Stimulated activated naive CD8-positive, alpha-beta T cell treated with anti-CD3 and anti-CD28 coated beads, Interleukin-15, Interleukin-2, amounts not matched to agents 100 ng/mL and 50 ng/mL, for 24 hours (primary cell): ENCODE results near the gene ALPI.
"Not testable (repeated sequence)": the region's sequence is repeated elsewhere in the genome, so short reads cannot be mapped to it uniquely, and the experiment has no call there.

ENCODE experiments used
- H3K27ac Mint-ChIP-seq: one replicate; pipeline ENCODE4 v1.8.0; 2021; ENCODE audit warnings: mild to moderate bottlenecking, mixed read lengths
- H3K27me3 Mint-ChIP-seq: one replicate; pipeline ENCODE4 v1.8.0; 2021; ENCODE audit warnings: mixed read lengths
- H3K36me3 Mint-ChIP-seq: one replicate; pipeline ENCODE4 v1.8.0; 2021; ENCODE audit warnings: low read depth, mixed read lengths
- H3K4me1 Mint-ChIP-seq: one replicate; pipeline ENCODE4 v1.8.0; 2021; ENCODE audit warnings: low read depth, mixed read lengths
- H3K4me3 Mint-ChIP-seq: one replicate; pipeline ENCODE4 v1.8.0; 2021; ENCODE audit warnings: mild to moderate bottlenecking, mixed read lengths
- H3K9me3 Mint-ChIP-seq: one replicate; pipeline ENCODE4 v1.8.0; 2021; ENCODE audit warnings: mixed read lengths

The ALPI gene

DNA sequence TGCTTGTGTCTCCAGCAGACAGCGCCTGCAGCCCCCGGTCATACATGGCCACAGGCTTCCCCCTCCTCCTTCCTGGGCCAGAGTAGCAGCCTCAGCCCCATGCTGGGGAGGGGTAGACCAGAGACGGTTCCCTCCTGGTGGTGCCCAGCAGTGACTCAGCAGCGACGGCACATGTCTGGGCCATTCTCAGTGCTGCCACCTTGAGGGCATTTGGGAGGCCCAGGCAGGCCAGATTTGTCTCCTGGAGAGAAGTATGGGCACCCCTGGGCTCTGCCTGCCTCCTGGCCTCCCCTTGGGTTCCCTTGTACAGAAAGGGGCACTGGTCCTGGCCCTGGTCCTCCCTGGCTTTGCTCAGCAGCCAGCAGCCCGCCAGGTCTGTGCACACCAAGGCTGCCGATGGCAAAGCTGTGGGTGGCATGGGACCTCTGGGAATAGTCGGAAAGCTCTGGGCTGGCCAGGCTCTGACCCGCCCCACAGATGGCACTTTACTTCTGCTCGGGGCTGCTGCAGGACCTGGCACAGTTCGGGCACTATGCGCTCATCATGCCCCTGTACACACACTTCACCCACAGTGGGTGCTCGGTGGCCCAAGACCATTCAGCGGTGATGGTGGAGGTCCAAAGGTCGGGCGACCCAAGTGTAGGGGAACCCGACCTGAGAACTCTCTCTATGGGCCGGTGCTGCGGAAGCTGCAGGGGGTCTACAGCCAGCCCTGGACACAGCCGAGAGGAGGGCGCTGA is 11.4 kb upstream of the ALPI start:
- no peaks in the 10 kb centered on the region for H3K36me3 Mint-ChIP-seq
- no peaks in the 10 kb centered on the region for H3K27me3 Mint-ChIP-seq
- no peak overlapping the region for H3K4me3 Mint-ChIP-seq
- no peak overlapping the region for H3K27ac Mint-ChIP-seq
- no peaks in the 10 kb centered on the region for H3K9me3 Mint-ChIP-seq
- no peaks in the 10 kb centered on the region for H3K4me1 Mint-ChIP-seq

DNA sequence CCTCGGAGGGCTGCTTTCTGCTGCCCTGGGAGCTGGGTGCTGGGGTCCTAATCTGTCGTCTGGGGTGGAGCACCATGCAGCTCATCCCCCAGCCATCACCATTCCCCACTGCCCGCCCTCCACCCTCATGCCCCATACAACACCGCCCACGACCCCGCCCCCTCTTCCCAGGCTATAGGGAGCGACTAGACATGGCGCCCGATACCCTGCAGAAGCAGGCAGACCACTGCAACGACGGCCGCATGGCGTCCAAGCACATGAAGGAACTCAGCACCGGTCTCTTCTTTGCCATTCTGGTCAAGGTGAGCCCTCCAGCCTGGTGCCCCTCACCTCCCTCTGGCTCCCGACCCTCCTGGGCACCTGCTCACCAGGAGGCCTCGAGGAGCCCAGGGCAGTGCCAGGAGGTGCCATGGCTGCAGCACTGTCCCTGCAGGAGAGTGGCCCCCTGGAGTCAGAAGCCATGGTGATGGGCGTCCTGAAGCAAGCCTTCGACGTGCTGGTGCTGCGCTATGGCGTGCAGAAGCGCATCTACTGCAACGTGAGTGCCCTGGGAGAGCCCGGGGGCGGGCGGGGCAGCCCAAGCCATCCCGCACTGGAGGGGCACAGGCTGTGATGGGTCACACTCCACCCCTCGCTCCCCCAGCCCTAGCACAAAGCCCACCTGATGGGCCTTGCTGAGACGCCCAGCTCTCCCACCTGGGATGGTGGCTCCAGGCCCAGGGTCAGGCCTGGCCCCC is 10.6 kb upstream of the ALPI start:
- H3K36me3 Mint-ChIP-seq, H3K27ac Mint-ChIP-seq, H3K9me3 Mint-ChIP-seq, H3K27me3 Mint-ChIP-seq, H3K4me3 Mint-ChIP-seq, H3K4me1 Mint-ChIP-seq: not testable (repeated sequence)

DNA sequence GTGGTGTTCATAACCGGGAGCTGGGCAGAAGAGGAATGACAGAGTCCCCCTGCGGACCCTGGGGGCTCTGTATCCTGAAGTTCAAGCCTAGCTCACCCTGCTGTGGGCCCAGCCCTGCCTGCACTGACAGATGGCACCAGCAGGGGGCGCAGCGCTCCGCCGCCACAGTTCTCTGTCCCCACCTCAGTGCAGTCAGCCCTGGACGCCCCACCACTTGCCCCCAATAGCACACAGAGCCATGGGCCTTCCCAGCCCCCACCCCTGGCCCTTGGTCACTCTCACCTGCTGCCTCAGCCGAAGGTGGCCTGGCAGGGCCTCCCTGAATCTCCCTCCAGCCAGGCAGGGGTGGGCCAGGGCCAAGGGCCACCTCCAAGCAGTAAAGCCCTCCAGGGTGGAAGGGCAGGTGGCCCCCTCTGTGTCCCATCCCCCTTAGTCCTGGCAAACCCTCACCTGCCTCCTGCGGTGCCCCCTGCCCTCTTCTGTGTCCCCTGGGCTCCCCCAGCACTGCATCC is 9.6 kb upstream of the ALPI start:
- H3K27ac Mint-ChIP-seq, H3K27me3 Mint-ChIP-seq, H3K4me3 Mint-ChIP-seq, H3K4me1 Mint-ChIP-seq, H3K9me3 Mint-ChIP-seq, H3K36me3 Mint-ChIP-seq: not testable (repeated sequence)

DNA sequence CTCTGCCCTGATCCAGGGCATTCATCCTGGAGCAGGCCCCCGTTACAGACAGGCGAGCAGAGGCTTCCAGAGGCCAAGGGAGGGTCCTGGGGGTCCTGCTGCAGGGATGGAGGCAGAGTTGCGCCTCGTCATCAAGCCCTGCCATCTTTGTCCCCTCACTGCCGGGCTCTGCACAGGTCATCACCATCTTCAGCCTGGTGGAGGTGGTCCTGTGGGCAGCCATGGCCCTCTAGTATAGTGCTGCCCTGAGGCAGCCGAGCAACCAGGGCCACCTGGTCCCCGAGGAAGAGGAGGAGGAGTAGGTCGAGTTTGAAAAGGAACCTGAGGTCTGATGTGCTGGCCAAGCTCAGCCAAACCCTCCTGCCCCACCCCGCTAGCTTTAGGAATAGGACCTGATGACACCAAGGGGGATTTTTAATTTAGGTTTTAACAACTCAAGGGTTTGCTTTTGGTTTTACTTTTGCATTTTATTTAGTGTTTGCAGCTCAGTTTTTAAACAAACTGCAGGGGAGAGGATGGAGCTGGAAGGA is 8.8 kb upstream of the ALPI start:
- Mint-ChIP-seq H3K9me3 (no peaks in the 10 kb centered on the region), H3K36me3 (no peaks in the 10 kb centered on the region), H3K4me3 (no peak overlapping the region), H3K27me3 (no peaks in the 10 kb centered on the region), H3K4me1 (no peaks in the 10 kb centered on the region), H3K27ac (no peak overlapping the region)

DNA sequence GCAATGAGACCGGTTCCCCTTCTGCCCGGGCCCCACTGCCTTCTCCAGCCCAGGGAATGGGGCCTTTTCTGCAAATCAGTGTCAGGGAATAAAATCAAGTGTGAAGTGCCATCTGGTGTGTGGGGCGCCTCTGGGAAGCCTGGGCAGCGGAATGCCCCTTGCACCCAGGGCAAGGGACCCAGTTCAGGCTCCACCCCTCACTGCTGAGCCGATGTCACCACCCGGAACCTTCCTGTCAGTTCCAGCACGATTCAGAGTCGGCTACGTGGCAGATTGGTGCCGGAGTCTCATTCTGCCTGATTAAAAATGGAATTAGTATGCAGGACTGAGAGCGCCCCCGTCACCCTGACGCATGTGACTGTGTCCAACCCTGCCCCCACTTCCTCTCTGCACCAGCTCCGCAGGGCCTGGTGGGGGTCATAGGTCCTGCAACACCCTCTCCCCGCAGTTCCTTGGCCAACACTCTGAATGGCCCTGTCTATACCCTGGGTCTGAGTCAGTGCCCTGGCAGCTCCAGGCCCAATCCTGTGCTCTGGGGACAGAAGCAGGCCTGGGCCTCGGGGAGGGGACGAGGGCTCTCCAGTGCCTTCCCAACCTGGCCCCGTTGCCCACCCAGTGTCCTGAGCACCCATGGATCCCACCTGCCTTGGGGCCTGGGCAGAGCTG is 8.2 kb upstream of the ALPI start:
- no peak overlapping the region for H3K27ac Mint-ChIP-seq
- no peak overlapping the region for H3K4me3 Mint-ChIP-seq
- no peaks in the 10 kb centered on the region for H3K9me3 Mint-ChIP-seq
- no peaks in the 10 kb centered on the region for H3K36me3 Mint-ChIP-seq
- no peaks in the 10 kb centered on the region for H3K4me1 Mint-ChIP-seq
- no peaks in the 10 kb centered on the region for H3K27me3 Mint-ChIP-seq

DNA sequence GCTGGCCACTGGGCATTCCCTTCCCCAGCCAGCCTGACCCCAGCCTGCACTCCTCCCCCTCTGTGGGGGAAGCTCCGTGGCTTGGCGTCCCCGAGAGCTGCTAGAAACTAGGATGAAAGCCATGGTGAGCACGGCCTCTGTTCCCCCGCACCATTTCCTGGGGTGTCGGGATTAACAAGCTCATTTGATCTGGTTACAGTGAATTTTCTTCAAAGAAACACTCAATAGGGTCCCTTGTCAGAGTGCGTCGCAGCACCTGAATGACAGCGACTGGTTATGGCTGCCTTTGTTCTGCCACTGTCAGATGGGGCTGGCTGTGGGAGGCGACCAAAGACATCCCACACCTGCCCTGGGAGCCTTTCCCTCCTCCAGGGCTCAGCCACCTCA is 7.7 kb upstream of the ALPI start:
- Mint-ChIP-seq H3K36me3 (no peaks in the 10 kb centered on the region), H3K27ac (no peak overlapping the region), H3K9me3 (no peaks in the 10 kb centered on the region)

DNA sequence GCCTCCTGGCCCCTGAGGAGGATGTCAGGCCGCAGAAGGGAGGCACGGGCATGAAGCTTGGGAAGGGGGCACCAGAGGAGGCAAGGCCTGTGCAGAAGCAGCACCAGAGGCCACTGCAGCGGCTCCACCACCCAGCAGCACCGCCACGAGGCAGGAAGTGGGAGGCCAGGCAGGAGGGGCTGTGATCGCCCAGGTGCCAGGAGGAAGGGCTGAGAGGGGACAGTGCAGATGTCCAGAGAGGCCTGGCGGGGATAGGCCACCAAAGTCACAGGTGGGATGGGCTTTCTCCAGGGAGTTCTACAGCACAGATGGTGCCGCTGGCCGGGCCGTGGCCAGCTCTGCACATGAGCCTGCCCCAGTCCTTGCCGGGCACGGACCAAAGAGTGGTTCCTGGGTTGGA is 6.0 kb upstream of the ALPI start:
- H3K27ac Mint-ChIP-seq, result no peak overlapping the region
- H3K36me3 Mint-ChIP-seq, result no peaks in the 10 kb centered on the region
- H3K9me3 Mint-ChIP-seq, result no peaks in the 10 kb centered on the region
- H3K27me3 Mint-ChIP-seq, result peaks cover 1% of the 10 kb centered on the region
- no peaks in the 10 kb centered on the region for H3K4me1 Mint-ChIP-seq
- no peak overlapping the region for H3K4me3 Mint-ChIP-seq

More for the DNA sequence above, 7.7 kb upstream of the ALPI start:
- Mint-ChIP-seq H3K4me3 (no peak overlapping the region), H3K27me3 (no peaks in the 10 kb centered on the region), H3K4me1 (no peaks in the 10 kb centered on the region)

DNA sequence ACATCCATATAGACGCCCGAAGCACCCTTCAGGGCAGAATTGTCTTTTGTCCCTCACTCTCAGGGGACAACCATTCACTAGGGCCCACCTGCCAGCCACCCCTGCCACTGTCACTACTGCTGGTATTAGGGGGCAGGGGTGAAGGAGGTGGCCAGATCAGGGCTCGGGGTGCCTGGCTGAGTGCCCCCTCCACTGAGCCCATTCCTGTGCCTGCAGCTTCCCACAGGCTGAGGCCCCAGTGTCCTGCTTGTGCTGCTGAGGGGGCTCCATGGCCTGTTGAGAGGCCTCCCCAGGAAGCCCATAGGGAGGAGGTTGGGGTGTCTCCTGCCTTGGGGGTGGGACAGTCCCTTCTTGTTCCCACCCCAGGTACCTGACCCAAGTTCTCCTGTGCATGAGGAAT is 4.3 kb upstream of the ALPI start:
- not testable (repeated sequence) for H3K36me3 Mint-ChIP-seq, H3K27ac Mint-ChIP-seq, H3K4me3 Mint-ChIP-seq, H3K4me1 Mint-ChIP-seq, H3K27me3 Mint-ChIP-seq, H3K9me3 Mint-ChIP-seq

DNA sequence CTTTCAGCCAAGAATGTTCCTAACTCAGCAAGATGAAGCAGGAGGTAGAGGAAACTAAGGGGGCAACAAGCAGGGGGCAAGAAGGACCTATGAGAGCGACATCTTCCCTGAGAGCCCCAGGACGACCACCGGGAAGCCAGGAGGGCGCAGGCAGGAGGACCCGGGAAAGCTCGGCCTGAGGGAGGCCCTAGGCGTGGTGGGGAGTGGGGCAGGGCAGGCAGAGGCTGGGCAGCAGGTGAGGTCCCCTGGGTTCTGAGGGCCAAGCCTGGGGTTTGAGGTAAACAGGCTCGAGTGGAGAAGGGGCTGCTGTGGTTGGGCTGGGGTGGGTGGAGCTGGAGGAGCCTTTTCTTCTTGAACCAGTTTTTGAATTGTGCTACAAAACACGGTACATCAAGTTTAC is 1.3 kb upstream of the ALPI start:
- Mint-ChIP-seq H3K27ac (no peak overlapping the region), H3K36me3 (no peaks in the 10 kb centered on the region), H3K27me3 (peaks cover 10% of the 10 kb centered on the region), H3K4me3 (no peak overlapping the region), H3K4me1 (no peaks in the 10 kb centered on the region), H3K9me3 (no peaks in the 10 kb centered on the region)

DNA sequence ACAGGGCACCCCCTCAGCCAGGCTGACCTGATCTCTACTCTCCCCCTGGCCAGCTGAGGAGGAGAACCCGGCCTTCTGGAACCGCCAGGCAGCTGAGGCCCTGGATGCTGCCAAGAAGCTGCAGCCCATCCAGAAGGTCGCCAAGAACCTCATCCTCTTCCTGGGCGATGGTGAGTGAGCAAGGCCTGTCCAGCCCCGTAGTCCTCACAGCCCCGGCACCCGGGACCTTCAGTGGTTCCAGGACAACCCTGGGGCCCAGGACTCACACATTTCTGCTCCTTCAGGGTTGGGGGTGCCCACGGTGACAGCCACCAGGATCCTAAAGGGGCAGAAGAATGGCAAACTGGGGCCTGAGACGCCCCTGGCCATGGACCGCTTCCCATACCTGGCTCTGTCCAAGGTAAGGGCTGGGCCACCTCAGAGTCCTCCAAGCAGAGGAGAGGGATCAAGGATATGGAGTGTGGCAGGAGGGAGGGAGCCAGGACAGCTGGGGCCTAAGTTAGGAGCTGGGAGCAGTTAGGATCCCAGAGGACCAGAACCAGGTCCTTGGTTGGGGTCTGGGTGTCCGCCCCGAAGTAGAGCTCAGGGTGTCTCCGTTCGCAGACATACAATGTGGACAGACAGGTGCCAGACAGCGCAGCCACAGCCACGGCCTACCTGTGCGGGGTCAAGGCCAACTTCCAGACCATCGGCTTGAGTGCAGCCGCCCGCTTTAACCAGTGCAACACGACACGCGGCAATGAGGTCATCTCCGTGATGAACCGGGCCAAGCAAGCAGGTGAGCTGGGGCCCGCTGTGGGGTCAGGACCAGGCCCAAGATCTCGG is 555 bp downstream of the ALPI start:
- Mint-ChIP-seq H3K4me1 (no peaks in the 10 kb centered on the region), H3K27ac (no peak overlapping the region), H3K27me3 (peaks cover 10% of the 10 kb centered on the region), H3K36me3 (no peaks in the 10 kb centered on the region), H3K9me3 (no peaks in the 10 kb centered on the region), H3K4me3 (no peak overlapping the region)

DNA sequence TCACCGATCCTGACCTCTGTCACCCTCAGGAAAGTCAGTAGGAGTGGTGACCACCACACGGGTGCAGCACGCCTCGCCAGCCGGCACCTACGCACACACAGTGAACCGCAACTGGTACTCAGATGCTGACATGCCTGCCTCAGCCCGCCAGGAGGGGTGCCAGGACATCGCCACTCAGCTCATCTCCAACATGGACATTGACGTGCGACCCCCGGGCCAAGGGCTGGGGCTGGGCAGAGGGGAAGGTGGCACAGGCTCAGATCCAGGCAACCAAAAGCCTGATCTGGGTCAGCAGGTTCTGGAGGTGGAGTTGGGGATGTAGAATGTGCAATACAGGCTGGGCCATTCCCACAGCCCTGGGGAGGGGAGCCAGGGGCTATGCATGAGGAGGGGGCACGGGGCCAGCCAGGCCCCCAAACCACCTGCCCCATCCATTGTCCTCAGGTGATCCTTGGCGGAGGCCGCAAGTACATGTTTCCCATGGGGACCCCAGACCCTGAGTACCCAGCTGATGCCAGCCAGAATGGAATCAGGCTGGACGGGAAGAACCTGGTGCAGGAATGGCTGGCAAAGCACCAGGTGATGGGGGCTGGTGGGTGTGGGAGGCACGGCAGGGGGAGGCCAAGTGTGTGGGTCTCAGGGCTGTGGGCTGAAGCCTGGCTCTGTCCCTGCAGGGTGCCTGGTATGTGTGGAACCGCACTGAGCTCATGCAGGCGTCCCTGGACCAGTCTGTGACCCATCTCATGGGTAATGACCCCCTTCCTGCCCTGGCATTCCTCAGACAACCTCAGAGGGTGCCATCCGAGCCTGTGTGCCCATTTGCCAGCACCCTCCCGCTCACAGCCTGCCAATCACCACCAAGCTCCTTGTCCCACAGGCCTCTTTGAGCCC is 1.4 kb downstream of the ALPI start:
- Mint-ChIP-seq H3K36me3 (no peaks in the 10 kb centered on the region), H3K4me1 (no peaks in the 10 kb centered on the region), H3K27ac (no peak overlapping the region), H3K4me3 (no peak overlapping the region), H3K9me3 (no peaks in the 10 kb centered on the region), H3K27me3 (peaks cover 10% of the 10 kb centered on the region)

DNA sequence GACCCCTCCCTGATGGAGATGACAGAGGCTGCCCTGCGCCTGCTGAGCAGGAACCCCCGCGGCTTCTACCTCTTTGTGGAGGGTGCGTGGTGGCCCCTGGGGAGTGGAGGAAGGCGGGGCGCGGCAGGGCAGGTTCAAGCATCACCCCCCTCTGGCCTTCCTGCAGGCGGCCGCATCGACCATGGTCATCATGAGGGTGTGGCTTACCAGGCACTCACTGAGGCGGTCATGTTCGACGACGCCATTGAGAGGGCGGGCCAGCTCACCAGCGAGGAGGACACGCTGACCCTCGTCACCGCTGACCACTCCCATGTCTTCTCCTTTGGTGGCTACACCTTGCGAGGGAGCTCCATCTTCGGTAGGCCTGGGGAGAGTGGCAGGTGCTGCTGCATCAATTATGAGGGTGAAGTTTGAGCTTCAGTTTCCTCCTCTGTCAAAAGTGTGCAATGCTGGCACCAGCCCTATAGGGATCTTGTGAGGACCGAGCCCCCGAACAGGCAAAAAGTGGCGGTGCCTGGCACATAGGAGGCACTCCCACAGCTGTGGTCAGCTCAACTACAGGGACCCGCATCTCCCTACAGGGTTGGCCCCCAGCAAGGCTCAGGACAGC is 2.2 kb downstream of the ALPI start:
- Mint-ChIP-seq H3K27ac (no peak overlapping the region), H3K36me3 (no peaks in the 10 kb centered on the region)

DNA sequence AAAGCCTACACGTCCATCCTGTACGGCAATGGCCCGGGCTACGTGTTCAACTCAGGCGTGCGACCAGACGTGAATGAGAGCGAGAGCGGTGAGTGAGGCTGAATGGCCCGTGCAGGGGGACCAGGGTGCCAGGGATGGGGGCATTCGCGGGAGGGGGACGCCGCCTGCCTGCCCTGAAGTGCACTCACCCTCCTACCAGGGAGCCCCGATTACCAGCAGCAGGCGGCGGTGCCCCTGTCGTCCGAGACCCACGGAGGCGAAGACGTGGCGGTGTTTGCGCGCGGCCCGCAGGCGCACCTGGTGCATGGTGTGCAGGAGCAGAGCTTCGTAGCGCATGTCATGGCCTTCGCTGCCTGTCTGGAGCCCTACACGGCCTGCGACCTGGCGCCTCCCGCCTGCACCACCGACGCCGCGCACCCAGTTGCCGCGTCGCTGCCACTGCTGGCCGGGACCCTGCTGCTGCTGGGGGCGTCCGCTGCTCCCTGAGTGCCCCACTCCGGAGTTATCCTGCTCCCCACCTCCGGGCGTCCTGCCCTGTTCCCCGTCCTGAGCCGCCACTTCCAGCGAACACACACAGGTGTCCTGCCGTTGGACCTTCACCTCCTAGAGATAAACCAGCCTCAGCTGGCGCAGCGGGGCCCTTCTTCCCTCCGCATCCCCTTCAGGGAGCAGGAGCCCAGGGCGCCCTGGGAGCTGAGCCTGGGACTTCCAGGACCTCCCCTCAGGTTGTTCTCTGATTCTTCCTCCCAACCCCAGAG is 2.9 kb downstream of the ALPI start:
- H3K9me3 Mint-ChIP-seq, result no peaks in the 10 kb centered on the region
- H3K4me3 Mint-ChIP-seq, result no peak overlapping the region
- no peaks in the 10 kb centered on the region for H3K36me3 Mint-ChIP-seq
- no peak overlapping the region for H3K27ac Mint-ChIP-seq
- H3K27me3 Mint-ChIP-seq, result peaks cover 10% of the 10 kb centered on the region
- no peaks in the 10 kb centered on the region for H3K4me1 Mint-ChIP-seq

More for the DNA sequence above, 2.2 kb downstream of the ALPI start:
- H3K4me1 Mint-ChIP-seq, result no peaks in the 10 kb centered on the region
- no peak overlapping the region for H3K4me3 Mint-ChIP-seq
- no peaks in the 10 kb centered on the region for H3K9me3 Mint-ChIP-seq
- H3K27me3 Mint-ChIP-seq, result peaks cover 10% of the 10 kb centered on the region
